ENCODE results near the gene FUT3. TPM values are rescaled to one million over a fixed set of nuclear protein-coding genes. Genes with fewer than 3 reads are reported as not detected.
A peak's percentile ranks its signal among the peaks of the same experiment; 100 is the strongest.

Gene FUT3
- total and polyA plus RNA-seq, 2 of the 8 experiments (the other 6 are each of a cell fraction or from before 2014, with no cell fraction given) = 0.15 to 0.63 TPM

DNA sequence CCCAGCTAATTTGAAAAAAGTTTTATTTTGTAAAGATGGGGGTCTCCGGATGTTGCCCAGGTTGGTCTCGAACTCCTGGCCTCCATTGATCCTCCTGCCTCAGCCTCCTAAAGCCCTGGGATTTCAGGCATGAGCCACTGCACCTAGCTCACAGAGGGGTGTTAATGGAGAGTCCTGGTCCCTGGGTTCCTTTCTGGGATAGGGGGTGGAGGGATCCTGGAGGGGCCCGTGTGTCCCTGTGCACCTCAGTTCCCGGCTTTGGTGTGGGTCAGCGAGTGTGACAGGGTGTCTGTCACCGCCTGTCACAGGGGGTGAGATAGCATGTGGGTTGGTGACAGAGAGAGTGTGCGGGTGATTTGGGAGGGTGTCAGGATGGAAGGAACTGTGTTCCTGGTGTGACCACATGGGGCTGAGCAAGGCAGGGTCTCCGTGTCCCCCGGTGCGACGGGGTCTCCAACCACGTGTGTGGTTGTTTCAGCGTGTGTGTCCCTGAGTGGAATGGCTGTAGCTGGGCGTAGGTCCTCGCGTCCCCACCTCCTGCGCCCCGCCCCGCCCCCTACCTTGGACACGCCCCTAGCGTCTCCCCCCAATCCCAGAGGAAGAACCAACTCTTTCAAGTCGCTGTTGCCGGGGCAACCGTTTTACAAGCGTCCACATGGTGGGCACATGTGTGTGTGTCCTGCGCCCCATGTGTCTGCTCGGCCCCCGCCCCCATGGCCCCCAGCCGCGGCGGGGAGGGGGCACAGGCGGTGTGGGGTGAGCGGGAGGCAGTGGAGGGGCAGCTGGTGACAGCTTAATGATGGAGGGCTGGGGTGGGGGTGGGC lies 49.2 kb downstream of the FUT3 start:
- peaks cover 0 to 18% (median 10%) of the 10 kb centered on the region in 4 experiments; a peak in 5 of 7 replicates for H3K4me1 ChIP-seq (replicated peaks in 1 of 4; ENCODE audit: control insufficient read depth in 3 of 4, insufficient read depth in 4 of 4, low read length in 3 of 4)
- H3K9ac ChIP-seq (replicated peaks in 1 of 4; ENCODE audit: extremely low read depth in 1 of 4, low read depth in 3 of 4, low read length in 3 of 4) = no peak overlapping the region
- H3K18ac ChIP-seq (ENCODE audit: extremely low read depth, low read length) = no peak overlapping the region
- H4K5ac ChIP-seq (ENCODE audit: insufficient read length, low read depth, low read length) = no peak overlapping the region
- H3K4me3 ChIP-seq (ENCODE audit: extremely low read depth in 1 of 4, insufficient read depth in 2 of 4, low read depth in 3 of 4, low read length in 4 of 4) = no peak overlapping the region
- peak overlapping the region; percentile 18; the same call in 1 of the 2 replicates for H2BK20ac ChIP-seq (ENCODE audit: low read length)
- no peaks in the 10 kb centered on the region; a peak in 1 of 4 replicates for H3K79me2 ChIP-seq (ENCODE audit: control insufficient read depth in 1 of 2, insufficient read depth in 2 of 2, low read length in 2 of 2)
- no peak overlapping the region for H2BK15ac ChIP-seq (ENCODE audit: low read length)
- H3K79me1 ChIP-seq (ENCODE audit: low read depth, low read length) = peaks cover 2% of the 10 kb centered on the region; the same call in 1 of the 2 replicates
- no peak overlapping the region for H2AK5ac ChIP-seq (ENCODE audit: low read depth, low read length)
- H3K4me2 ChIP-seq (ENCODE audit: insufficient read depth in 1 of 2, low read depth in 2 of 2, low read length in 2 of 2) = peak overlapping the region; percentile 18 to 62; a peak in 3 of 4 replicates
- H3K27ac ChIP-seq (ENCODE audit: low read depth, low read length) = no peak overlapping the region
- H2AFZ ChIP-seq (ENCODE audit: low read length) = no peak overlapping the region
- no peaks in the 10 kb centered on the region for H3K9me3 ChIP-seq (ENCODE audit: insufficient read depth in 2 of 2, low read depth in 1 of 2, low read length in 1 of 2)
- H4K8ac ChIP-seq (ENCODE audit: extremely low read depth, insufficient read depth, low read length) = peak overlapping the region; percentile 85; the same call in 1 of the 2 replicates
- peaks cover 0 to 5% of the 10 kb centered on the region in 2 experiments for H4K20me1 ChIP-seq (replicated peaks in 1 of 2; ENCODE audit: control insufficient read depth in 1 of 2, insufficient read depth in 2 of 2, low read length in 2 of 2)
- peak overlapping the region; percentile 53 for H3K4ac ChIP-seq (replicated peaks; ENCODE audit: insufficient read length, low read depth, low read length)
- ChIA-PET CTCF (ENCODE audit: partially characterized antibody) (interaction anchor here (0.6 to 1.4 kb wide), 3 partner anchors 26 to 217 kb away, joined by 3 to 5 read pairs (median 4); no protein-coding TSS in a partner anchor), POLR2A (ENCODE audit: partially characterized antibody) (interaction anchor here (1.5 to 3.0 kb wide), 2 partner anchors 11 to 26 kb away, joined by 7 to 12 read pairs; partner anchors contain the start of gene DUS3L)
- H3K36me3 ChIP-seq (ENCODE audit: control insufficient read depth in 2 of 4, insufficient read depth in 4 of 4, low read length in 3 of 4) = no peaks in the 10 kb centered on the region
- H3K23me2 ChIP-seq (ENCODE audit: low read depth, low read length) = peaks cover 7% of the 10 kb centered on the region
- H2BK120ac ChIP-seq (replicated peaks; ENCODE audit: low read depth, low read length) = no peak overlapping the region
- H3K27me3 ChIP-seq (replicated peaks in 1 of 4; ENCODE audit: control insufficient read depth in 3 of 4, extremely low read depth in 1 of 4, insufficient read depth in 3 of 4, low read length in 3 of 4) = peaks cover 2 to 16% (median 8%) of the 10 kb centered on the region in 4 experiments; a peak in 6 of 7 replicates
- DNase-seq (ENCODE audit: low read depth in 1 of 2, low spot score in 2 of 2) (peak in 1 of 2 experiments; percentile 84), FAIRE-seq (no peak)
- H3K56ac ChIP-seq (replicated peaks; ENCODE audit: insufficient read length, low read depth, low read length) = no peak overlapping the region
- H3K14ac ChIP-seq (ENCODE audit: insufficient read length) = no peak overlapping the region
- H4K91ac ChIP-seq (replicated peaks; ENCODE audit: insufficient read length, low read length) = no peak overlapping the region
- TF ChIP-seq MAX (IDR thresholded peaks at IDR 0.05) (peak; percentile 87), SRF (IDR thresholded peaks at IDR 0.05; ENCODE audit: low read depth, low read length) (no peak), ASH2L (IDR thresholded peaks at IDR 0.05; ENCODE audit: low read length) (no peak), SP1 (IDR thresholded peaks at IDR 0.05; ENCODE audit: low read depth, low read length) (no peak), SIN3A (conservative IDR thresholded peaks at IDR 0.05 in 1 of 2, IDR thresholded peaks at IDR 0.05 in 1 of 2; ENCODE audit: low read depth in 1 of 2, low read length in 2 of 2) (peak in 1 of 2 experiments; percentile 82; a peak in 2 of 4 replicates), BCL11A (IDR thresholded peaks at IDR 0.05; ENCODE audit: low read depth in 2 of 2, low read length in 2 of 2) (no peak), TBP (IDR thresholded peaks at IDR 0.05; ENCODE audit: low read depth, low read length) (no peak), CBX5 (IDR thresholded peaks at IDR 0.05; ENCODE audit: low read depth, low read length) (no peak)
- H2BK12ac ChIP-seq (ENCODE audit: low read depth, low read length) = no peak overlapping the region
- H3K23ac ChIP-seq (ENCODE audit: insufficient read length) = no peak overlapping the region
- 32% methylated on average over 30 of the region's 33 CpGs; no CpG with 5 or more reads in 1 of the 2 experiments for WGBS, 2 experiments (ENCODE audit: extremely low coverage in 1 of 2, insufficient coverage in 1 of 2, insufficient read length in 1 of 2, insufficient replicate concordance in 2 of 2, low coverage in 1 of 2, low lambda C conversion rate in 2 of 2, missing lambda C conversion rate in 1 of 2)
- H2BK5ac ChIP-seq (ENCODE audit: low read depth, low read length) = 0 out of 2 replicates have a peak overlapping the region, but pooled peaks have one; percentile 60

All from H1 (cell line).